ENCODE results near the gene RBMS2.
"Not testable (repeated sequence)": the region's sequence is repeated elsewhere in the genome, so short reads cannot be mapped to it uniquely, and the experiment has no call there.

RBMS2 gene

DNA sequence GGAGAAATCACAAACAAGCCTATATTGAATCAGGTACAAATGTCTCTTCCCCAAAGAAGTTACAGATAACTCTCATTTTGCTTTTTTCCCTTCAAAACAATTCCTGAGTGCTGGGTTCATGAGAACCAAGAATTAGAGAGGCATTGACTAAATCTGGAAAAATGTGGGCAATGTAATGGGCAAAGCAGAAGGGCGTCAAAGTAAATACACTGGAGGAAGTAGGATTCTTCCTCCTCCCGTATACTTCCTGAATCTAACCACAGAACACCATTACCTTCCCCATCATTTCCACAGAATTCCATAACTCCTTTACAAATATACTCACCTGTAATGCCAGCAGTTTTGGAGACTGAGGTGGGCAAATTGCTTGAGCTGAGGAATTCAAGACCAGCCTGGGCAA, 3.0 kb upstream of the RBMS2 start:
- DNase-seq, result no peak

DNA sequence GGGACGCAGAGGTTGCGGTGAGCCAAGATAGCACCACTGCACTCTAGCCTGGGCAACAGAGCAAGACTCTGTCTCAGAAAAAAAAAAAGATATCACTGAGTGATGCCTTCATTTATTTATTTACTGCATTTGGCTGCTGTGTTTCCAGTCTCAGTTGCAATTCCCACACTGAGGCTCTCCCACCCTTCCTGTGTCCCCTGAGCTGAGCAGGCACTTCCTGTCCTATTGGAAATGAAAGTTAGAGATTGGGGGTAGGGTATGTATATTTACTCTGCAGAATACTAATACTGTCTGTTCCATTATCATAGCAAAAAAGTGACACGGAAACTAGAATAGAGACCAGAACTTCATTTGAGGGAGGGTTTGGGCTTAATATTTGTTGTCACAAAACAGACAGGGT, 1.6 kb upstream of the RBMS2 start:
- DNase-seq, result no peak

DNA sequence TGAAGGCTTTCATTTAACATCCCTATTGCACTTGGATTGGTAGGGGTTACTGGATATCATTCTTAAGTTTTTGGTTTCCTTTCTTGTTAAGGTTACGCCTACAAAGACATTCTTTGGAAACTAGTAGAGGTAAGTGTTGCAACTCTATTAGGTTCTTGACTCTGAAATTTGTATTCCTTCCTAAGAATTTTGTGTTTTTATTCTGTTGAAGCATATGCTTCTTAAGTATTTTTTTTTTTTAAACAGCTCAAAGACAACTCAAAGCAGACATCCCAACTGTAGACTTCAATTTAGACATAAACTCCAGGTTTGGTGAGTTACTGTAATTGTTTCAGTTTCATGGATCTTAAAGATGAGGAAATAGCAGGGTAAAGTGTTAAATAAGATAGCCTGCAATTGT, 1.1 kb upstream of the RBMS2 start:
- no peak for DNase-seq

DNA sequence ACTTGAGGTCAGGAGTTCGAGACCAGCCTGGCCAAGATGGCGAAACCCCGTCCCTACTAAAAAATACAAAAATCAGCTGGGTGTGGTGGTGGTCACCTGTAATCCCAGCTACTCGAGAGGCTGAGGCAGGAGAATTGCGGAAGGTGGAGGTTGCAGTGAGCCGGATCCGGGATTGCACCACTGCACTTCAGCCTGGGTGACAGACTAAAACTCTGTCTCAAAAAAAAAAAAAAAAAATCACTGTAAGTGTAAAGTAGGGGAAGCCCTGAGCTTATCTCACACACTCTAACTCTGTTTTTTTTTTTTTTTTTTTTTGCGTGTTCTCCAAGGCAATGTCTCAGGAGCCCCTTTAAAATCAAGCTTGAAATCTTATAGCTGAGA, 421 bp upstream of the RBMS2 start:
- no peak for DNase-seq

DNA sequence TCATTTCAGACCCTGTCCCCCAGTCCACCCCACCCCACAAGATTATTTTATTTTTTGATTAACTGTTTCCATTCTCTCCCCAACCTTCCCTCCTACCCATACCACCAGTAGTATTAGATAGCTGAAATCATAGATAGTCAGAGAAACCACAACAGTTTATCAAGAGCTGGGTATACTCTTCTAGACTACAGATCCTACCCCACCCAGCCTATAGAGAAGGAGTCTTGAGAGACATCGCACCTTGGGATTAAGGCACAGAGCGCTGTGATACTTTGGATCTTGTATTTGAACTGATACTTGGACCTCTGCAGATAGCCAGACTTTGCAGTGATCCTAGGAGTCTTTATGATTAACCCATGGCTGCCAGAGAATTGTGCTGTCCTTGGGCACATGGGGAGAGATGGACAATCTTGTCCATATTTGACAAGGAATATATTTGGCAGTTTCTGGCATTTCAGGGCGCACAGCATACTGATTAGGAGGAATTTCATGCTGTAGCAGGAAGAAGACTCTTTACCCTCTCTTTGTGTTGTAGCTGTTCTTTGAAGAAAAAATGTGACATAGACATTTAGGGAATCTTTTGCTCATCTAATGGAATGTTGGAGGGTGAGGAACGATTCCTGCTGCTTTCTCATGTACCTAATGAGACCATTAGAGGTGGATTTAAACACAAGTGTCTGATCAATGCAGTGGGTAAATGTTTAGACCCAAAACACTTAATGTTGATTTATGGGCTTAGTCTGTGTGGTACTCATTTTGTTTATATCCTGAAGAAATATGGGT, 982 bp downstream of the RBMS2 start:
- no peak for DNase-seq

DNA sequence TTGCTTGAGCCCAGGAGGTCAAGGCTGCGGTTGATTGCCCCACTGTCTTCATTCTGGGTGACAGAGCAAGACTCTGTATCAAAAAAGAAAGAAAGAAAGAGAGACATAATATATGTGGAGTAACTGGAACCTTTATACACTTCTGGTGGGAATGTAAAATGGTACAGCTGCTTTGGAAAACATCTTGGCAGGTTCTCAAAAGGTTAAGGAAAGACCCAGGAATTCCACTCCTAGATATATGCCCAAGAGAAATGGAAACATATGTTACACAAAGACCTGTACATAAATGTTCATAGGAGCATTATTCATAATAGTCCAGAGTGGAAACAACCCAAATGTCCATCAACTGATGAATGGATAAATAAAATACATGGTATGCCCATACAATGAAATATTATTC, 7.2 kb downstream of the RBMS2 start:
- DNase-seq, result no peak

DNA sequence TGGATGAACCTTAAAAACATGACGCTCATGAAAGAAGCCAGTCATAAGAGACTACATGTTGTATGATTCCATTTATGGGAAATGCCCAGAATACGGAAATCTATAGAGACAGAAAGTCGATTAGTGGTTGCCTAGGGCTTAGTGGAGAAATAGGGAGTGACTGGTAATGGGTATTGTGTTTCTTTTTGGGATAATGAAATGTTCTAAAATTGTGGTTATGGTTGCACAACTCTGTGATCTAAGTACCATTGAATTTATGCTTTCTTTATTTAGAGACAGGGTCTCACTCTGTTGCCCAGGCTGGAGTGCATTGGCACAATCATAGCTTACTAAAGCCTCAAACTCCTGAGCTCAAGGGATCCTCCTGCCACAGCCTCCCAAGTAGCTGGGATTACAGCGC, 8.0 kb downstream of the RBMS2 start:
- no peak for DNase-seq

DNA sequence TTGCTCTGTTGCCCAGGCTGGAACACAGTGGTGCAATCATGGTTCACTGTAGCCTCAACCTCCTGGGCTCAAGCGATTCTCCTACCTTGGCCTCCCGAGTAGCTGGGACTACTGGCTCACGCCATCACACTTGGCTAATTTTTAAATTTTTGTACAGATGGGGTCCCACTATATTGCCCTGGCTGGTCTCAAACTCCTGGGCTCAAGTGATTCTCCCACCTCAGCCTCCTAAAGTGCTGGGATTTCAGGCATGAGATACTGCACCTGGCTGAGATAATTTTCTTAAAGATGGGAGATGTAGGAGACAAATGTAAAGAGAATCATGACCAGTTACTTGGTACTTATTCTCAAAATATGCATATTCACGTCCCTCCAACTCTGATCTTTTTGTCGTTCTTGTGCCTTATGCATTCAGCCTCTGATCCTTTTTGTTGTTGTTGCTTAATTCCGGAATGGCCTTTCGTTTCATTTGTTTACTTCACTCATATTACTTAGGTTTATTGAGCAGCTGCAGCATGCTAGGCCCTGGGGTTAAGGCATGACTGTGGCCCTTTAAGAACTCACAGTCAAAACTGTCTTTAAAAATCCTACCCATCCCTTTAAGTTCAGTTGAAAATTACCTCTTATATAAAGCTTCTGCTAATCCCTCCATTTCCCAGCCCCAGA, 8.9 kb downstream of the RBMS2 start:
- no peak for DNase-seq

DNA sequence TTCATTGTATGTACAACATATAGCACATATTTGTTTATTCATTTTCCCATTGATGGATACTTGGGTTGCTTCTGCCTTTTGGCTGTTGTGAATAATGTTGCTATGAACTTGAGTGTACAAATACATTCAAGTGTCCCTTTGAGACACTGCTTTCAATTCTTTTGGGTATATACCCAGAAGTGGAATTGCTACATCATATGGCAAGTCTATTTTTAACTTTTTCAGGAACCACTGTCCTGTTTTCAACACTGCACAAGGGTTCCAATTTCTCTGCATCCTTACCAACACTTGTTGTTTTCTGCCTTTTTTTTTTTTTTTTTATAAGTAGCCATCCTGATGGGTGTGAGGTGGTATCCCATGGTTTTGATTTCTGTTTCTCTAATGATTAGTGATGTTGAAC, 15.9 kb downstream of the RBMS2 start:
- no peak for DNase-seq

DNA sequence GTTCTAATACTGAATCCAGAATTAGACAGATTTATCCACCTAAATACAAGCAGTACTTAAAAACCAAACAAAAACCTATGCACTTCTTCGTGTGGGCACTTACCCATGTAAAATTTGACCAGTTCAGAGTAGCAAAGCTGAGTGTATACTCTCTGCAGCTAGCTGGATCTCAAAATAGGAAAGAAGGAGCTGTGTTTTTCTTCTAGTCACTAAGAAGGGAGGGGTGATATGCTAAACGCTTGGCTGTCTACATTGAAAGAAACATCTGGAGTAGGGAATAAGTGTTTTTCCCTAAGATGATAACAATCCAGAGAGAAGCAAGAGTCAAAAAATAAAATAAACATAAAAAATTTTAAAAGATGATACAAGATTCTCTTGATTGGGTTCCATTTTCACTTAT, 20.0 kb downstream of the RBMS2 start:
- no peak for DNase-seq

DNA sequence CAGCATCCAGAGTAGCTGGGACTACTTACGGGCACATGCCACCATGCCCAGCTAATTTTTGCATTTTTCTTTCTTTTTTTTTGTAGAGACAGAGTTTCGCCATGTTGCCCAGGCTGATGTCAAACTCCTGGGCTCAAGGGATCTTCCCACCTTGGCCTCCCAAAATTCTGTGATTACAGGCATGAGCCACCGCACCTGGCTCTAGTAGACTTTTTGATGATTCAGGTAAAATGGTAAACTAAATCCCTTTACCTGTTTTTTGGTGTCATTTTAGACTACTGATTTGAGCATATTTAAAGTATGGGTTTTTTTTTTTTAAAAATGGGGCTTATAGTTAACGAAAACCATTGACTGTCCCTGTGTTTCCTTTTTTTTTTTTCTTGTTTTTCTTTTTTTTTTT, 20.5 kb downstream of the RBMS2 start:
- no peak for DNase-seq

DNA sequence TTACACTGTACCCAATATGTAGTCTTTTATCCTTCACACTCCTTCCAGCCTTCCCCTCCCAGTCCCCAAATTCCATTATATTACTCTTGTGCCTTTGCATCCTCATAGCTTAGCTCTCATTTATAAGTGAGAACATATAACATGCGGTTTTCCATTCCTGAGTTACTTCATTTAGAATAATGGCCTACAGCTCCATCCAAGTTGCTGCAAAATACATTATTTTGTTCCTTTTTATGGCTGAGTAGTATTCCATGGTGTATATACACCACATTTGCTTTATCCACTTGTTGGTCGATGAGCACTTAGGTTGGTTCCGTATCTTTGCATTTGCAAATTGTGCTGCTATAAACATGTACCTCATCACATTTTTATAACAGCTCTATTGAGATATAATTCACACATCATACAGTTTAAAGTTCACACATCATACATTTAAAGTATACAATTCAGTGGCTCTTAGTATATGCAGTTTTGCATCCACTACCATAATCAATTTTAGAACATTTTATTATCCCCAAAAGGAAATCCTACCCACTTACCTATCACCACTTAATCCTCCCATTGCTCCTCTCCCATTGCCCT, 23.5 kb downstream of the RBMS2 start:
- no peak for DNase-seq

DNA sequence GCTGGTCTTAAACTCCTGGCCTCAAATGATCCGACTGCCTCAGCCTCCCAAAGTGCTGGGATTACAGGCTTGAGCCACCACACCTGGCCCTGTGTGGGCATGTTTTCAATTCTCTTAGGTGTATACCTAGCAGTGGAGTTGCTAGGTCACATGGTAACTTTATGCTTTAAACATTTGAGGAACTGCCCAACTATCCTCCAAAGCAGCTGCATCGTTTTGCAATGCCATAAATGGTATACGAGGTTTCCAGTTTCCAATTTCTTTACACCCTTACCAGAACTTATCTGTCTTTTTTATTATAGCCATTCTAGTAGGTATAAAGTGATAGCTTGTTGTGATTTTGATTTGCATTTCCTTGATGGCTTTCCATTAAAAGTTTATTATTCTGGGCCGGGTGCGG, 25.1 kb downstream of the RBMS2 start:
- no peak for DNase-seq

DNA sequence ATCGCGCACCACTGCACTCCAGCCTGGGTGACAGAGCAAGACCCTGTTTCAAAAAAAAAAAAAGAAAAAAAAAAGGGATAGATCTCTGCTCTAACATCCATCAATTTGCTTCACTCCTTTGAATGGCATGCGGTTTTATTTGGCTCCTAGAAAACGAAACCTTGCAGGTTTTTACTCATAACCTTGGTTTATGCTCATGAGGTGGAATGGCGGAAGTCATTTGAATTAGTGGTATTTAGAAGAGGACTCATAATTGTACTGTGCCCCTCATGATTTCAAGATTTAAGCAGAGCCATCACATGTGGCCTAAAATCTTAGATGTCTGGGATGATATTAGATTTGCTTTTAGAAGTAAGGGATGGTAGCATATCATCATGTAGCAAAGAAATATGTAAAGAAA, 29.4 kb downstream of the RBMS2 start:
- DNase-seq, result no peak

DNA sequence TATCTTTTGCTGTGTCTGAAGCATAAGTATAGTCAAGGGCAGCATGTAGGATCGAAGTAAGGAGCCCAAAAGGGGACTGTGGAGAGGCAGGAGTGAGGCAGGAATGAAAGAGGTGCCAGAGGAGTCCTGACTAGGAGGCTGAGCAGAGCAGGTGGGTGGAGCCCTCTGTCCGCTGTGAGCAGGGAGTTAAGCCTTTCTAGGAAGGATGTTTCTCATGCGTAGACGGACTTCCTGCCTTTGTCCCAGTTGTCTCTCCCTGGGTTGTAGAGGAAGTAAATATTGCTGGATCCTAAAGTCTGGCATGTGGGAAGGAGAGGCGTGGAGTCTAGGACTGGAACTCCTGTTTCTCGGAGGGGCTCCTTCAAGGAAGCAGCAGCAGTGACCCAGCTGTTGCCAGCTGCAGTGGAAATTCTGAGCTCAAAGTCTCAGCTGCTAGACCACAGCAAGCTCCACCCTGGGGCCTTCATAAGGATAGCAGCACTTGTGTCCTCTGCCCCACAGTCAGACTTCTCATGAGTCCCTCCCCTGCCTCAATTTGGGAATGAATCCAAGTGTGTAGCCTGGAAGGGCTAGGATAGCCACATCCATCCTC, 44.0 kb downstream of the RBMS2 start:
- no peak for DNase-seq

DNA sequence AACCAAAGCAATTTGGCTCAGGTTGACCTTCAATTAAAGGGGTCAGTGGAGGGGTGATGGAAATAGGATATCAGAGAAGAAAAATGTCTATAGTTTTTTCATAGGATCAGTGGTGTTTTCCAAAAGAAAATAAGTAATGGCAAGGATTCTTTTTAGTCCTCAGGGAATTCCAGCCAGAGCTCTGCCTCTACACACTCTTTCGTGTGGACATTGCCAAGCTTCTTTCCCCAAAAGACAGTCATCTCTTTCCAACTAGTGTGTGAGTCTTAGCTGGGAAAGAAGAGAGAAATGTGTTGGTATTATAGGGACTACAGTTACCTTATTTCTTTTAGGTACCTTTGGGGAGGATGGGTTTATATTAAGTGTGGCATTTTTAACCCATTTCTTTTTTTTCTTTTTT, 46.5 kb downstream of the RBMS2 start:
- no peak for DNase-seq

DNA sequence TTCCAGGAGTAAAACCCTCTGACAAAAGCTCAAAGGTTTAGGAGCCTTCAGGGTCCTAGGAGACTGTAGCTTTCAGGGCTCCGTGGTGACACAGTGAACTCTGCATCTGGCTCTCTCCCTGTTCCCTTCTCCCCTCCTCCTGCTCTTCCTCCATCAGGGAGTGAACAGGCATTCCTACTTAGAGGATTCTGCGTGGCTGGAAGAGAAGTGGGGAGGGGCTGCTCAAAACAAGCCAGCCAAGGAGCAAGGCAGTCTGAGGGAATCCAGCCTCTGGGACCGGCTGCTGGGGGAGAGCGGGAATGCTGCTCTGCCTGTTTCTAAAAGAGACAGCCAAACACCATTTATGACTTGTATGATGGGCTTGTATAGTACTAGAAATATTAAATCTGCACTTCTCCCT, 49.5 kb downstream of the RBMS2 start:
- no peak for DNase-seq

DNA sequence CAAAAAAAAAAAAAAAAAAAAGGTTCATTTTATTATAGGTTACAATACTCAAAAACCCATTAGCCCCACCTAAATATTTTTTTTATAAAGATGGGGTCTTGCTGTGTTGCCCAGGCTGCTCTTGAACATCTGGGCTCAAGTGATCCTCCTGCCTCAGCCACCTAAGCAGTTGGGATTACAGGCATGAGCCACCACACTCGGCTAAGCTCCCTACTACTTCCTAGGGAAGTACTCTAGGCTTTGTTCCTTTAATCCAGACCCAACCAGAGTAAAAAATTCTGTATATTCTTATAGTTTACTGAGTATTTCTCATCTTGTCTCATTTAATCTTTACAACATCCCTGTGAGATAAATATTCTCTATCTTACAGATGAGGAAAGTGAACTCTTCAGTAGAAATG, 50.7 kb downstream of the RBMS2 start:
- no peak for DNase-seq

DNA sequence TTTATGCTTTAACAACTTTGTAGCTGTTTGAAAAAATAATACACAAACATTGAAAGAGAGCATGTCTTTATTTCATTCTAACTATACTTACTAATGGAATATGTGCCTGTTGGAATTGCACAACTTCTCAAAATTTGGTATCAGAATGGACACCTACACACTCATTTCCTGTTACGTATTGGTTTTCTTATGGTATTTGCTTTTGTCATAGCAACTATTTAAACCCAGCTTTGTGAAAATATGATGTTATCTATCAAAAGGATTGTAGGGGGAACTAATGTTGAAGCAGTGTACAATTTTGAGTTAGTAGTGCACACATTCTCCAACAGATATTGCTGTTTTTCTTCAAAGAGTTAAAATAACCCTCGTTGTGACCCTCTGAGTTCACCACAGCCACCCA, 52.6 kb downstream of the RBMS2 start:
- DNase-seq, result no peak

DNA sequence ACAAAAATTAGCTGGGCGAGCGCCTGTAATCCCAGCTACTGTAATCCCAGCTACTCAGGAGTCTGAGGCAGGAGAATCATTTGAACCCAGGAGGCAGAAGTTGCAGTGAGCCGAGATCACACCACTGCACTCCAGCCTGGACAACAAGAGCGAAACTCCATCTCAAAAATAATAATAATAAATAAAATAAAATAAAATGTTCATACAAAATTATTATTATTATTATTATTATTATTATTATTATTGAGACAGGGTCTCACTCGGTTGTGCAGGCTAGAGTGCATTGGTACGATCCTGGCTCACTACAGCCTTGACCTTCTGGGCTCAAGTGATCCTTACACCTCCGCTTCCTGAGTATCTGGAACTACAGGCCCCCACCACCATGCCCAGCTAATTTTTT, 55.6 kb downstream of the RBMS2 start:
- not testable (repeated sequence) for DNase-seq

DNA sequence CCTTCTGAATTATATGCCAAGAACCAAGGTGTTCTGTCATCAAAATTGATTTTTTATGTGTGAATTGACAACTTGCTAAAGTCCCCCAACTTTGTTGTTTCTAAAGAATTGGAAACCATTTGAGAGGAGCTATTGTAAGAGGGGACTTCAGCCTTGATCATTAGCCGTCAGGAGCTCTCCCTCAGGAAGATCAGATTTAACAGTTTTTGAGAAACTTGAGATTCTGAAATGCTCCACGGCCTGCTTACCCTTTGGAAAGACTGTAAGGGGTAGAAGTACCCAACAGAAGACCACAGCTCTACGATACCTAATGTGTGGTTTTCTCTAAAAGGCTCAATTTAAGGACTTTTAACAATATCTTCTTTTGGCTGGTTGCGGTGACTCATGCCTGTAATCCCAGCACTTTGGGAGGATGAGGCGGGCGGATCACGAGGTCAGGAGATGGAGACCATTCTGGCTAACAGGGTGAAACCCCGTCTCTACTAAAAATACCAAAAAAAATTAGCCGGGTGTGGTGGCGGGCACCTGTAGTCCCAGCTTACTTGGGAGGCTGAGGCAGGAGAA, 57.4 kb downstream of the RBMS2 start:
- DNase-seq, result no peak

DNA sequence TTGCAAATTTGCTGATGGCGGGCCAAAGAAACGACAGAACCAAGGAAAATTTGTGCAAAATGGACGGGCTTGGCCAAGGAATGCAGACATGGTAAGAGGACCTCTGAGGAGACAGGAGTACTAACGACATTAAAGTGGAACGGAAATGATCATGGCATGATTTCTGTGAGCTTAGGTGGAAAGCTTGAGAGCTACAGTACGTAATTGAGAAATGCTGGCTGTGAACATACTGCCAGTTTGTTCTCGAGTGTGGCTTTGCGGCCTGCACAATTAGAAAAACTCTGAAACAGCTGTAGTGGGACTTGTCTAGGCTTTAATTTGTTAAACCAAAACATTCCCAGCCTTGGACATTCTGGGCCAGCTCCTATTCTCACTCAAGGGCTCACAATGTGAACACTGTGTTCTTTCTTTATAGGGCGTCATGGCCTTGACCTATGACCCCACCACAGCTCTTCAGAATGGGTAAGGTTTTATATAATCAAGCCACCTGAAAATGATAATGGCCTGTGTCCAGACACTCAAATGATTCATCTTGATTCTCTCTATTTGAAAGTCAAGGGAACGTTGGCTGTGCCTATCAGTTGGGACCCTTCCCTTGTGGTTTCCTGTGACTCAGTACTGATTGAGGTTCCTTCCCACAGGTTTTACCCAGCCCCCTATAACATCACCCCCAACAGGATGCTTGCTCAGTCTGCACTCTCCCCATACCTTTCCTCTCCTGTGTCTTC, 60.0 kb downstream of the RBMS2 start:
- no peak for DNase-seq

DNA sequence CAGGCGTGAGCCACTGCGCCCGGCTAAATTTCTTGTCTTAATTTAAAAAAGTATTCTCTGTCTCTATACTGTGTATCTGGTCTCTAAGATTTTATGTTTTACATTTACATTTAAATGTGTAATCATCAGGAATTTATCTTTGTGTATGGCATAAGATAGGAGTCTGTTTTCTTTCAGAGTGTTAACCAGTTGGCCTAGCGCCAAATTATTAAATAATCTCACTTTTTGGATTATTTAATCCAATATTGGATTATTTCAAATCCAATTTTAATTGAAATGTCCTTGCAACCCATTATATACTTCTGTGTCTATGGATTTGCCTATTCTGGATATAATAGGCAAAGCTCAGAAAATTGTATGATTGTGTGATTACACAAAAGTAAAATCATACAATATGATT, 63.5 kb downstream of the RBMS2 start:
- DNase-seq, result no peak
